Calu3 (cell line): ENCODE data around the gene RPS28. TPM values are rescaled to one million over a fixed set of nuclear protein-coding genes. Genes with fewer than 3 reads are reported as not detected.

ENCODE experiments used
- BruUV-seq: library from RNA; stranded (reverse); fragments of 400-500 nt; replicated peaks from 2 replicates; lab custom pipeline; 2021; lab: Mats Ljungman, UMichigan
- CTCF ChIA-PET: fragments of 300-600 bp; sonication (Branson Sonifier 250); formaldehyde crosslinking; loops from one replicate; lab custom pipeline; 2022; ENCODE audit warnings: antibody characterized with exemption; lab: Charles Lee
- DNase-seq: peaks from one replicate; pipeline ENCODE4 v3.0.0; 2022
- H3K27ac Mint-ChIP-seq: one replicate; pipeline ENCODE4 v1.8.0; 2022; ENCODE audit warnings: mixed read lengths; ENCODE audit not compliant: unreplicated experiment
- H3K27me3 Mint-ChIP-seq: one replicate; pipeline ENCODE4 v1.8.0; 2022; ENCODE audit warnings: mixed read lengths; ENCODE audit not compliant: unreplicated experiment
- H3K36me3 Mint-ChIP-seq: one replicate; pipeline ENCODE4 v1.8.0; 2022; ENCODE audit warnings: mild to moderate bottlenecking, moderate library complexity, mixed read lengths; ENCODE audit not compliant: insufficient read depth, unreplicated experiment
- H3K4me1 Mint-ChIP-seq: one replicate; pipeline ENCODE4 v1.8.0; 2022; ENCODE audit warnings: mild to moderate bottlenecking, low read depth, mixed read lengths; ENCODE audit not compliant: unreplicated experiment
- H3K4me3 Mint-ChIP-seq: one replicate; pipeline ENCODE4 v1.8.0; 2022; ENCODE audit warnings: mild to moderate bottlenecking, low read depth, moderate library complexity, mixed read lengths; ENCODE audit not compliant: unreplicated experiment
- H3K9me3 Mint-ChIP-seq: one replicate; pipeline ENCODE4 v1.8.0; 2022; ENCODE audit warnings: low read depth, mixed read lengths; ENCODE audit not compliant: unreplicated experiment
- CTCF ChIP-seq: fragments of 200-600 bp; IDR thresholded peaks from one replicate; pipeline ENCODE4 v1.8.0; 2022; ENCODE audit warnings: antibody characterized with exemption; ENCODE audit not compliant: unreplicated experiment
- intact Hi-C: fragments of 100-400 bp; cut with micrococcal nuclease; formaldehyde crosslinking; loops from one replicate; pipeline ENCODE4 v1.10.0; 2022; ENCODE audit not compliant: unreplicated experiment
- total RNA-seq: library from RNA; stranded (reverse); gene quantifications from 2 replicates; pipeline ENCODE4 v1.2.3, GENCODE V29; 2022

The RPS28 gene
- total RNA-seq, 1 experiment from 2014 or later = 565 TPM

- no TSS peak for BruUV-seq
- H3K27ac Mint-ChIP-seq = no peak overlapping the region
- H3K4me3 Mint-ChIP-seq = no peak overlapping the region
- peaks cover 14% of the 10 kb centered on the region for H3K4me1 Mint-ChIP-seq
- no peak for TF ChIP-seq CTCF
- H3K9me3 Mint-ChIP-seq = no peaks in the 10 kb centered on the region
- DNase-seq = no peak
- intact Hi-C loops = no loop called here
- H3K27me3 Mint-ChIP-seq = no peaks in the 10 kb centered on the region
- peaks cover 10% of the 10 kb centered on the region for H3K36me3 Mint-ChIP-seq
- CTCF ChIA-PET = no interaction called here
These were observed 49.9 kb downstream of the RPS28 start for GRCh38 chr19:8371011-8371804.

Other genes with a start within 250 kb of the RPS28 start
- gene FBN3, start 171.9 kb upstream of the RPS28 start, total RNA-seq = 0.54 TPM in 1 of 2 replicates, not detected in the other
- 10.1 and 13.4 TPM in 2 replicates for gene CERS4, start 112.1 kb upstream of the RPS28 start, total RNA-seq
- 54.0 and 54.9 TPM in 2 replicates for gene CD320, start 13.1 kb upstream of the RPS28 start, total RNA-seq
- 38.2 and 44.5 TPM in 2 replicates for gene NDUFA7, start 121 bp upstream of the RPS28 start, total RNA-seq
- gene KANK3, start 21.8 kb downstream of the RPS28 start, total RNA-seq = 0.17 TPM in 1 of 2 replicates, not detected in the other
- 0.97 and 1.6 TPM in 2 replicates for gene ANGPTL4, start 42.7 kb downstream of the RPS28 start, total RNA-seq
- gene RAB11B, start 68.9 kb downstream of the RPS28 start, total RNA-seq = 57.5 and 75.1 TPM in 2 replicates
- 10.1 and 12.8 TPM in 2 replicates for gene MARCHF2, start 91.8 kb downstream of the RPS28 start, total RNA-seq
- 186 and 204 TPM in 2 replicates for gene HNRNPM, start 123.5 kb downstream of the RPS28 start, total RNA-seq
- gene PRAM1, start 181.1 kb downstream of the RPS28 start, total RNA-seq = 0.47 TPM in 1 of 2 replicates, not detected in the other
- 8.7 and 11.8 TPM in 2 replicates for gene ZNF414, start 192.7 kb downstream of the RPS28 start, total RNA-seq